NB4 (cell line): ENCODE data around the gene MIA.

ENCODE experiments used
- DNase-seq: peaks from one replicate; pipeline ENCODE4 v3.0.0; 2010; ENCODE audit warnings: low read depth
- H3K4me3 ChIP-seq: one replicate; pipeline ENCODE4 v1.5.1; 2011; ENCODE audit warnings: mild to moderate bottlenecking, low read depth, low read length, moderate library complexity
- MYC ChIP-seq: IDR thresholded peaks from 2 replicates; pipeline ENCODE4 v1.6.1; 2011; ENCODE audit warnings: low read depth, low read length
- POLR2A ChIP-seq: IDR thresholded peaks from 2 replicates; pipeline ENCODE4 v1.6.1; 2011; ENCODE audit warnings: mild to moderate bottlenecking; ENCODE audit not compliant: insufficient read length; ENCODE audit errors: extremely low read depth
- TF ChIP-seq, protein P1 (sequence below): IDR thresholded peaks from one replicate; pipeline ENCODE4 v1.5.1; 2012; ENCODE audit warnings: low read depth, low read length
- TF ChIP-seq, protein P2 (sequence below): IDR thresholded peaks from 2 replicates; pipeline ENCODE4 v1.6.1; 2011; ENCODE audit warnings: low read depth, low read length

Gene MIA

DNA sequence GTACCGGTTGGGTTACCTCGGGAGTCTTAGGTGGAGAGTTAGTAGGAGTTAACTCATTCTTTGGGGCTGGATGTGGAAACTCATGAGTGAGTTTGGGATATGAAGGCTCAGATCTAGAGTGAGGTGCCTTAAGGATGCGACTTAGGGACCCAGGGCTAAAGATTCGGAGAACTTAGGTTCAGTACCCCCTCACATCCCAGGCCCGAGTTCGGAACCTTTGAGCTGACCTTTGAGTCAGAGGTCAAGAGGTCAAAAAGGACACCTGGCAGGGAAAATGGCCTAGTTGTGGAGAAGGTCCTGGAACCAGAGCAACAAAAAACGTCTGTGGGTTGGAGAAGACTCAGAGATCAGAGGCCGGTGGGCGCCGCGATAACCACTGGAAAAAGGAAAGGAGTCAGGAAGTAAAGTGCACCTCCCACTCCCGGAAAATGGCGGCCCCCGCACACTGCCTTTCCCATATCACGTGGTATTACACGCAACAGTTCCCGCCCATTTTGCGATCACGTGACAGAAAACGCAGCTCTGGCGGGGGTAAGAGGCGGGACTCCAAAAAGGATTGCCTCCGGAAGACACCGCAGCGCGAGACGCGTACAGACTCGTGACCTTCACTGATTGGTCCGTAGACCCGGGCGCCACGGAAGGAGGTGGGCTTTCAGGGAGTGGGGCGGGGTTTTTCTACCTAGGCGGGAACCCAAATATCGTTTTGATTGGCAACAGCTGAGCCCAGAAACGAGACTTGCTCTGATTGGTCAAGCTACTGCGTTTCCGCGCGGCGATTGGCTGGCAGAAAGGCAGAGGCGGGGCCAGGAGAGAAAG, 25.1 kb upstream of the MIA start, which contains the start of gene ACTMAP:
Gene ACTMAP (minus strand): TSS at position 420 of the 816 bp plus-strand sequence. CDS start 674 bp downstream, outside the sequence.
- H3K4me3 ChIP-seq: peak within 1 kb of the TSS; percentile 88
- TF ChIP-seq POLR2A (peak; percentile 44), MYC (peak; percentile 86)
- TF ChIP-seq, protein P1, sequence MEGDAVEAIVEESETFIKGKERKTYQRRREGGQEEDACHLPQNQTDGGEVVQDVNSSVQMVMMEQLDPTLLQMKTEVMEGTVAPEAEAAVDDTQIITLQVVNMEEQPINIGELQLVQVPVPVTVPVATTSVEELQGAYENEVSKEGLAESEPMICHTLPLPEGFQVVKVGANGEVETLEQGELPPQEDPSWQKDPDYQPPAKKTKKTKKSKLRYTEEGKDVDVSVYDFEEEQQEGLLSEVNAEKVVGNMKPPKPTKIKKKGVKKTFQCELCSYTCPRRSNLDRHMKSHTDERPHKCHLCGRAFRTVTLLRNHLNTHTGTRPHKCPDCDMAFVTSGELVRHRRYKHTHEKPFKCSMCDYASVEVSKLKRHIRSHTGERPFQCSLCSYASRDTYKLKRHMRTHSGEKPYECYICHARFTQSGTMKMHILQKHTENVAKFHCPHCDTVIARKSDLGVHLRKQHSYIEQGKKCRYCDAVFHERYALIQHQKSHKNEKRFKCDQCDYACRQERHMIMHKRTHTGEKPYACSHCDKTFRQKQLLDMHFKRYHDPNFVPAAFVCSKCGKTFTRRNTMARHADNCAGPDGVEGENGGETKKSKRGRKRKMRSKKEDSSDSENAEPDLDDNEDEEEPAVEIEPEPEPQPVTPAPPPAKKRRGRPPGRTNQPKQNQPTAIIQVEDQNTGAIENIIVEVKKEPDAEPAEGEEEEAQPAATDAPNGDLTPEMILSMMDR: no peak
- TF ChIP-seq, protein P2, sequence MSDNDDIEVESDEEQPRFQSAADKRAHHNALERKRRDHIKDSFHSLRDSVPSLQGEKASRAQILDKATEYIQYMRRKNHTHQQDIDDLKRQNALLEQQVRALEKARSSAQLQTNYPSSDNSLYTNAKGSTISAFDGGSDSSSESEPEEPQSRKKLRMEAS: peak; percentile 99
- peak; percentile 98 for DNase-seq

DNA sequence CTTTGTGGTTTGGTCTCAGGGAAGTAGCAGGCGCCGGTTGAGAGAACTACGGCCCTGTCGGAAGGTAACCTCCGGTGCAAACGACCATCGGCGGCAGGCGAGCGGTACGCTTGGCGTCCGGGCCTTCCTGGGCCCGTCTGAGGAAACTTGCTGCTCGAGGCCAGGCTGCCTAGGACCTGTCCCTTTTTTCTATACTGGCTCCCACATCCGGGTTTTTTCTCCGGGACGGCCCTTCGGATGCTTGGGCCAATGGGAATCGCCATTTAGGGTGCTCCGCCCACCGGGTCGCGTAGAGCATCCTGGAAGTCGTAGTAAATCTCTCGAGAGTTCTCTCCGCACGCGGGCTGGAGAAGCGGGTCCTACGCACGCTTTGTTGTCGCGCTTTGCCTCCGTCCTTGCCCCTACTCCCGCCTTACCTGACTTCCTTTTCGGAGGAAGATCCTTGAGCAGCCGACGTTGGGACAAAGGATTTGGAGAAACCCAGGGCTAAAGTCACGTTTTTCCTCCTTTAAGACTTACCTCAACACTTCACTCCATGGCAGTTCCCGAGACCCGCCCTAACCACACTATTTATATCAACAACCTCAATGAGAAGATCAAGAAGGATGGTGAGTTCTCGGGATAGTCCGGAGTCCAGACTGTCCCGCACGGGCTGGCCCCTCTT, 24.3 kb upstream of the MIA start, which contains the start of gene SNRPA:
Gene SNRPA (plus strand): TSS at position 330 of the 664 bp plus-strand sequence. CDS start 206 bp downstream, at position 536.
- peak; percentile 94 for DNase-seq
- TF ChIP-seq, protein P1: no peak
- TF ChIP-seq, protein P2: peak; percentile 74
- peak; percentile 59 for TF ChIP-seq POLR2A
- TF ChIP-seq MYC: peak; percentile 85
- H3K4me3 ChIP-seq: peak within 1 kb of the TSS; percentile 88

DNA sequence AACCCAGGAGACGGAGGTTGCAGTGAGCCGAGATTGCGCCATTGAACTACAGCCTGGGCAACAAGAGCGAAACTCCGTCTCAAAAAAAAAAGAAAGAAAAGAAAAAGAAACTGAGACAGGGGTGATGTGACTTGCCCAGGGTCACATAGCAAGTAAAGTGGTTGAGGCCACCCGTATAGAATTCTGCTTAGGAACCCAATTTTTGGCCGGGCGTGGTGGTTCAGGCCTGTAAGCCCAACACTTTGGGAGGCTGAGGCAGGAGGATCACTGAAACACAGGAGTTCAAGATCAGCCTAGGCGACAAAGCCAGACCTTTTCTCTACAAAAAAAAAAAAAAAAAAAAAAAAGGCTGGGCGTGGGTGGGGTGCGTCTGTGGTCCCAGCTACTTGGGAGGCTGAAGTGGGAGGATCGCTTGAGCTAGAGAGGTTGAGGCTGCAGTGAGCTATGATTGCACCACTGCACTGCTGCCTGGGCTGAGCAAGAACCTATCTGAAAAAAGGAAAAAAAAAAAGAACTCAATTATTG, 23.0 kb upstream of the MIA start:
- H3K4me3 ChIP-seq: peak overlapping the region; percentile 85
- TF ChIP-seq, protein P2: no peak
- TF ChIP-seq POLR2A: no peak
- TF ChIP-seq, protein P1: no peak
- no peak for TF ChIP-seq MYC
- DNase-seq: peak; percentile 37

DNA sequence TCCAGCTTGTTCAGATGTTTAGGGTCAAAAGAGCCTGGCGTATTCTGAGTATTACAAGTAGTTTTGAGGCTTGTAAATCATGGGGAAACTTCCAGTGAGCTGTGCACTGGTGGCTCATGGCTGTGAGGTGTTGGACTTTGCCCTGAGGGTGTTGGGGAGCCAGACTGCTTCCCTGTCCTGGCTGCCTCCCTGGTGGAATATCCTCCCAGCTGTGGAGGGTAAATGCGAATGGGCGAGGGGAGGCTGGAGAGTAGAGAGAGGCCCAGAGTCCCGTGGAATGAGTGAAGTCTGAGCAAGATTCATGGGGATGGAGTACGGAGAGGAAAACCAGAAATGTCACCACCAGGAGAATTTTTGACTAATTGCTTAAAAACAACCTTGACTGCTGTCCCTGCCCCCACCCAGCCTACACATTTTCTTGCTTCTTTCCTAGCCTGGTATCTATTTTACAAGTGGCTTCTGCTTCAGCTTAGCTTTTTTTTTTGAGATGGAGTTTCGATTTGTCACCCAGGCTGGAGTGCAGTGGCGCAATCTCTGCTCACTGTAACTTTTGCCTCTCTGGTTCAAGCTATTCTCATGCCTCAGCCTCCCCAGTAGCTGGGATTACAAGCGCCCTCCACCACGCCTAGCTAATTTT, 20.6 kb upstream of the MIA start:
- DNase-seq: peak; percentile 48
- H3K4me3 ChIP-seq: peak overlapping the region; percentile 48

DNA sequence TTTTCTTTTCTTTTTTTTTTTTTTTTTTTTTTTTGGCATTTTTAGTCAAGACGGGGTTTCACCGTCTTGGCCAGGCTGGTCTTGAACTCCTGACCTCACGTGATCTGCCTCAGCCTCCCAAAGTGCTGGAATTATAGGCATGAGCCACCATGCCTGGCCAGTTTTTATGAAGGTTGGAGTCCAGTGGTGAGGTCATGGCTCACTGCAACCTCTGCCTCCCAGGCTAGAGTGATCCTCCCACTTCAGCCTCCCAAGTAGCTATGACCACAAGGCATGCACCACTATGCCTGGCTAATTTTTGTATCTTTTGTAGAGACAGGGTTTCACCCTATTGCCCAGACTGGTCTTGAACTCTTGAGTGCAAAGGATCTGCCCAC, 20.1 kb upstream of the MIA start:
- DNase-seq: no peak
- TF ChIP-seq, protein P2: no peak
- TF ChIP-seq, protein P1: no peak
- no peak for TF ChIP-seq POLR2A
- TF ChIP-seq MYC: no peak
- peak overlapping the region; percentile 17 for H3K4me3 ChIP-seq

More for the DNA sequence above, 20.6 kb upstream of the MIA start:
- TF ChIP-seq, protein P1: no peak
- TF ChIP-seq POLR2A (no peak), MYC (no peak)
- TF ChIP-seq, protein P2: no peak
